ENCODE data around the gene CYS1.

The CYS1 gene

GRCh38 chr2:10091182-10091888 is 11.1 kb upstream of the CYS1 start:
- no peak for DNase-seq

- no peak for DNase-seq
These were observed 9.5 kb upstream of the CYS1 start for GRCh38 chr2:10089565-10090190.

DNA sequence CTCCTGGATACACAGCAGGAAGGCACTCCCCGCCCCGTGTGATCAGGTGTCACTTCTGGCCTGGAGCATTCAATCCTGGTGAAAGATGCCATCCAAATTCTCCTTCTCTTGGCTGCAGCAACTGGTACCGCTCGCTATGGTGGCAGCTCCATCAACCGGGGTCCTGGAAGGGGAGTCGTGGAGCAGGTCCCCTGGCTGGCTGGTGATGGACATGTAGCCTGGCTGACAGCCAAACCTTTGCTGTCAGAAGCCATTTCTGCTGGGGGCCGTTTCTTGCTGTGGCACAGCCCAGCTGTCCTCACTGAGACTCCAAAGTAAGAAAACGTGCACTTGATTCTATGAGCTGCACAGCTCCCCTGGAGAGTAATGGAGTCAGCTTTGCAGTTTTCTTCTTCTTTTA is 7.1 kb upstream of the CYS1 start:
- no peak for DNase-seq

DNA sequence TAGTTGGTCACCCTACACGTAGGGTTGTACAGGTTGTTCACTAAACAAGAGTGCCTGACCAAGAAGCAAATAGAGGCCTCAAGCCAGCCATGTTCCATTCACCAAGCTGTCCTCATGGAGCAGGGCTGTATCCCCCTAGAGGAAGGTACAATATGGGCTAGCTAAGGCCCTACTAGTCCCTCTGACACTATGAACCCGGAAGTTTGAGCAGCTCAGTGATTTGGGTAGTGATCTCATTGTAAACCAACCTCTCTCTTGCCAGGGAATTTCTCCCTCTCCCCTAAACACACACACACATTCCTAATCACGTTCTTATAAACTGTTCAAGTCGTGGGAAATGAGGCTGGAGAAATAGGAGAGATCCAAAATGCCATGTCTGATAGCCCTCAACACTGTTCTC is 6.7 kb upstream of the CYS1 start:
- DNase-seq = no peak

DNA sequence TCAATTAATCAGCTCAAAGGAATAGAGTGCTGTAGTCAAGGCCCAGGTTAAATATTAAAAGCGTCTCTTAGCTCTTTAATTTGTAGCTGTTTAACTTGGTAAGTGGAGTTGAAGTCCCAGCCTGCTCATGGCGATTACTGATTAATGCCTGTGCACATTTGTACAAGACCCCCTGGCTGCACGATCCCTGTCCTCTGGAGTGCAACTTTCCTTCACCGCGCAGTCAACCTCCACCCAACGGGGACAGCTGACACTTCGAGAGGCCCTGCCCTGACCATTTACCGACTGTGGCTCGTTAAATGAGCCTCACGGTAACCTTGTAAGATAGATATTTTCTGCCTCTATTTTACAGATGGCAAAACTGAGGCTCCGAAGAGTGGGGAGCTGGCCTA is 5.5 kb upstream of the CYS1 start:
- no peak for DNase-seq

DNA sequence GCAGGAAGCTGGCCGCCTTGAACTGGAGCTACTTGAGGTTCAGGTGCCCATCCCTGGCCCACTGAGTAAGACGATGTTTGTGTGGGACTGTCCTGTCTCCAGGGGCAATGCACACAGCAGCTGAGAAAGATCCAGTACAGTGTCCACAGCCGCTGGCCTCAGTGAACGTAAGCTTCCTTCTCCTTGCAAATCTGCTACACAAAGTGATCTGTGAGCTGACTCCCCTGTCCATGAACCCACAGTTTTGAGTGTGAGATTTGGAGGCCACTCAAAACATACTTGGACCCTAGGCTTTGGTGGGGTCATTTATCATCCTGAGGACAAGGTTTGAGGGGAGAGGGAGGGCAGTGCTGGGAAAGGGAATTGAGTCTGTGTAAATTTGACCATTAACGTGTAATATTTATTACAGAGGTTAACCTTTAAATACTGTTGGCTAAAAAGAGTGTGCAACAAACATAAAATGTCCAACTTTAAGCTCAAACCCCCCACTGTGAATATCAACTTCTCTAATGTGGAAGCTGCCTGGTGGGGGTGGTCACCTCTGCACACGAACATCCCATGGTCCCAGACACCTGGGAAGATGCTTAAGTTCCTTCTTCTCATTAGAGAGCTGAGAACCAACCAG is 4.9 kb upstream of the CYS1 start:
- no peak for DNase-seq

DNA sequence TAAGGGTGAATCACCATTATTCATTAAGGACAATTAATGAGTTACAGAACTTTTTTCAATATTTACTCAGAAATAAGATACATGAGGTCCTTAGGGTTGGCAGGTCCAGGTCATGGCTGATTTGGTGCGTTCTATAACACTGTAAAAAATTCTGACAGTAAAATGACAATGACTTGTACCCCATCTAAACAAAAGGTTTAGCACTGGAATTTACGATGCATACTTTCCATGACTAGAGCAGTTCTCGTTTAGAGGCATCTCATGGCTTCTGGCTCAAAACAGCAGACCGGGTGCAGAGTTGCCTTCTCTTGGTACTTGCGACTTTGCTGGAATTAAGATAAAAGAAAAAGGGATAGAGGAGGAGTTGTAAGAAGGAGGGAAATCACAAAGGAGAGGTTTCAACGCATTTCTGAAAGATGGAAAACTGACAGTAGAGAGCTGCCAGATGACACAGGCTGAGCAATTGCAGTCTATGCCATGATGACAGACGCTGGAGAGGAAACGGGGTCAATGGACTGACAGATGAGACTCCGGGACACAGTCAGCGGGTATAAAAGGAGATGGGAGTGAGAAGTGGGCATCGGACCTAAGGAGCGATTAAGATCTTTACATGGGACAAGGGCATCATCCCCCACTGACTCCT is 4.1 kb upstream of the CYS1 start:
- no peak for DNase-seq

DNA sequence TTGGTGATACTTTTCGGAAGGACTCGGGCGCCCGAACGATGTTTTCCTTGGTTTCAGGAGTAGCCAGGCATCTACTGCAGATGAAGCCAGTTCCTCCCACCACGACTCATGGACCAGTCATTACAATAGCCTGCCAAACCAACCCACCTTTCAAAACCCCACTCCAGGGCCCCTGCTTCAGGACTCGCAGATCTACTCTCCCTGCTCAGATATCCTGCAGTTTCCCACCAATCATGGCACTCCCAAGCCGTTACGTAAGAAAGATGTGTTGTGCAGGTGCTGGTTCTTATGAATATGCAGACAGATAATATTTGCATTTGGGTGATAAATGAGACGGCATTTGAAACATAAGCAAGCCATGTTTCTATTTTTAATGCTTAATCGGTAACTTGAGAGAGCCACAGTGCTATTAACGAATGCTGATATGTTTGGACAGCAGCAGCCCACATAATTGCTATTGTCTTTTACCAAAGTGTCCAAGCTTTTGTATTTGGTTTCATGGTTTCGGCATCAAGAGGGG is 3.5 kb upstream of the CYS1 start:
- no peak for DNase-seq

- DNase-seq = peak; percentile 73
These were observed 2.8 kb upstream of the CYS1 start for GRCh38 chr2:10083046-10083445.

GRCh38 chr2:10080536-10081304 is 509 bp upstream of the CYS1 start:
- no peak for DNase-seq

GRCh38 chr2:10079266-10079869 is 843 bp downstream of the CYS1 start:
- DNase-seq = peak; percentile 72

DNA sequence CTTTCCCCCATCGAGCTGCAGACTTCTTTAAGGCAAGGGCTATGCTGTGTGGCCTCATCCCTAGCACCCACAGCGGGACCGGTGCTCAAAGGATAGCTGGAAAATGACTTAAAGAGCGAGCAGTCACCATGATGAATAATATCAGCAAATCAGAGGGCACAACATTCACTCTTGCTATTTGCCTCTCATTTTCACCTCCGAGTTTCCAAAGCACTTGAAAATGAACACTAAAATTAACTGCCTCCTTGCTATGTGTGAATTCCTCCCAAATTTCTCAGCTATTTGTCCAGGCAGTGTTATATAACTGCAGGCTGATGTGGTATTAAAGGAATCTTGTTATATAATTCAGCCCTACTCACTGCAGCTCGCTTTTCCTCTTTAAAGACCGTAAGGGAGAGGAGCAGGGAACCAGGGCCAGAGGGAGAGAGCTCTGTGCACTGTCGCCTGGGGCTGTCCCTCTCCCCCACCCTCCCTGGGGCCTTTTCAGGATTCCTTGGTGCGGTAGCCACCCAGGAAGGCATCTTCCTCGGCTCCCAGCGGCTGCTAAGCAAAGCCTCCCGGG is 1.4 kb downstream of the CYS1 start:
- no peak for DNase-seq

DNA sequence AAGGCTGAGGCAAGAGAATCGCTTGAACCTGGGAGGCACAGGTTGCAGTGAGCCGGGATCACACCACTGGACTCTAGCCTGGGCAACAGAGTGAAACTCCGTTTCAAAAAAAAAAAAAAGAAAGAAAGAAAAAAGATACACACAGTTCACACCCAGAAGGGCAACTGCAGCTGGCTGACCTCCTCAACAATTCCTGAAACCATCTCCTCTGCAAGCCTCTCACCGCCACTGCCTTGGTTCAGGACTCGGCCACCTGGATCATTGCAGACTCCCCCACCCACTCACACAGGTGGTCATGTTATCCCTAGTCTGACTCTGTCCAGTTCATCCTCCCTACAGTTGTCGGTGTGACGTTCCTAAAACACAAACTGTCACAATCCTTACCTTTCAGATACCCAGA is 2.2 kb downstream of the CYS1 start:
- no peak for DNase-seq

DNA sequence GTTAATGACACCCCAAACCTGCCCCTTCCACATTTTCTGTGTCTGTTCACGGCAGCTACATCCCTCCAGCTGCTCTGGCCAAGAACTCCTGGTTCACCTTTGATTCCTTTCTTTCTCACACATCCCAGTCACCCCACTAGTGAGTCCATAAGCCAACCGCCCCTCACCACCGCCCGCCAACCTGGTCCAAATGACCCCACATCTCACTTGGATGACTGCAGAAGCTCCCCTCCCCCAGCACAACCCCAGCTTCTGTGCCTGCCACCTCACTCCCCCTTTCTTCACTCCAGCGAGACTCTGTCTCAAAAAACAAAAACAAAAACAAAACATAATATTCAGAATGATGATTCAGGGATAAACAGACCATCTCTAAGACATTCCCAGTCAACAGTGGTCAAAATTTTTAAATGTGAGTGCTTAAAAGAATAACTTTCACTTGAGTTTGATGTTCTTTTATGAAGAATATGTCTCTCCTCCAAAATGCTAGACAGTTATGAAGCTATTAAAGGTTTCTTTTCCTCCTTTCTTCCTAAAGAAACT is 3.2 kb downstream of the CYS1 start:
- DNase-seq = no peak

DNA sequence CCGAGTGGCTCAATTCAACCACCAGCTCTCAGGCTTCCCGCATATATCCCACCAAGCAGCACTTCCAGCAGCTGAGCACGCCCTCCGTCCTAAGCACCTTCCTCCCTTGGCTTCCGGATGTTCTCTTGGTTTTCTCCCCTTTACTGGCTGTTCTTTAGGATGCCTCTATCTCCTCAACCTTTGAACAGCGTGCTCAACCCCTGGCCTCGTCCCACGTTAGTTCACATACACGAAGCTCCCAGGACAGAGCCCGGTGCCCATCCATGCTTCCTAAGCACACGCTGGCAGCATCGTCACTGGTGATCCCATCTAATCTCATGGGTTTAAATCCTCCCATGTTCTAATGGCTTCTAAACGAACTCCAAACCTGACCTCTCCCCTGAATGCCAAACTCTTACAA is 3.7 kb downstream of the CYS1 start:
- no peak for DNase-seq

- DNase-seq = no peak
These were observed 4.5 kb downstream of the CYS1 start for GRCh38 chr2:10075571-10076209.

GRCh38 chr2:10075101-10075500 is 5.1 kb downstream of the CYS1 start:
- no peak for DNase-seq

DNA sequence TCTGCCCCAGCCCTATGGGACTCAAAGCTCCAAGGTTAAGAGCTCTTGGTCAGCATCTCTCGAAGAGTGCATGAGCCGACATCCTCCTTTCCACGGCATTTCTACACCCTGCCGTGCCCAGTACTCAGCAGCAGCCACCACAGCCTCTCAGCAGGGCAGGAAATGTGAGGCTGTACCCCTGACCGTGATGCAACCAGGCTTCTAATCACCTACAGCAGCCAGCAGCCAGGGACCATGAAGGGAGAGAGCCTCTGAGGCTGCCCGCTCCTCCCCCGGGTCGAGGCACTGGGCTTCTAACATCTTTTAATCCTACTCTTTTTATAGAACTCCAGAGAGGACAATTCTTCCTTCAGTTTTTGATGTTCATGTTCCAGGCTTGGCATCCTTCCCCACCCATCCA is 6.5 kb downstream of the CYS1 start:
- no peak for DNase-seq

GRCh38 chr2:10072656-10073480 is 7.3 kb downstream of the CYS1 start:
- peak; percentile 91 for DNase-seq

GRCh38 chr2:10071595-10071994 is 8.6 kb downstream of the CYS1 start:
- DNase-seq = no peak

All from femur (tissue), 1 donor.